Fibroblast of lung (primary cell): ENCODE data around the gene MAB21L3.

ENCODE experiments used
- EZH2 ChIP-seq: IDR thresholded peaks from 2 replicates; pipeline ENCODE4 v1.5.1; 2012; ENCODE audit warnings: low read length, control low read depth, mild to moderate bottlenecking; ENCODE audit errors: missing control alignments
- TF ChIP-seq, protein P1 (sequence below), 2 donors: IDR thresholded peaks in 1 of 2; conservative IDR thresholded peaks in 1 of 2; 1 replicate in 1 of 2; 2 replicates in 1 of 2; pipeline ENCODE4 v1.5.1; 2011 to 2012; ENCODE audit warnings: low read length in 2 of 2, control low read depth in 1 of 2, inconsistent platforms in 1 of 2, low read depth in 1 of 2, mild to moderate bottlenecking in 1 of 2

DNA sequence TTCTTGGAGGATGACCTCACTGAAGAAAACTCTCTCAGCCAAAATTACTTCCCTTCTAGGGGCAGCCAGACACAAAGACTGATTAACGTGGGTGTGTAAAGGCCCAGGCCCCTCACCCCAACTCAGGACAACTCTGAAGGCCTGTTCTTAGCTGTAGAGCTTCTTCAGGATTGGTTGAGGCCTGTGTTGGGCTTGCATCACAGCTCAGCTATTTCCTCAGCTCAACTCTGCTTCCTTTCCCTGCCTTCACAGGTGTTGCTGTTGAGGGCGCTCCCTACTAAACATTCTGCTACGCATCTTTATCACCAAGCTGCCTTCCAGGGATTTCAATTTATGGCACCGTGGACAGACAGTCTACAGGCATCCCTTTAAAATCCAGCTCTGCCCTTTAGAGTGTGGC lies 36.8 kb downstream of the MAB21L3 start:
- TF ChIP-seq, protein P1, sequence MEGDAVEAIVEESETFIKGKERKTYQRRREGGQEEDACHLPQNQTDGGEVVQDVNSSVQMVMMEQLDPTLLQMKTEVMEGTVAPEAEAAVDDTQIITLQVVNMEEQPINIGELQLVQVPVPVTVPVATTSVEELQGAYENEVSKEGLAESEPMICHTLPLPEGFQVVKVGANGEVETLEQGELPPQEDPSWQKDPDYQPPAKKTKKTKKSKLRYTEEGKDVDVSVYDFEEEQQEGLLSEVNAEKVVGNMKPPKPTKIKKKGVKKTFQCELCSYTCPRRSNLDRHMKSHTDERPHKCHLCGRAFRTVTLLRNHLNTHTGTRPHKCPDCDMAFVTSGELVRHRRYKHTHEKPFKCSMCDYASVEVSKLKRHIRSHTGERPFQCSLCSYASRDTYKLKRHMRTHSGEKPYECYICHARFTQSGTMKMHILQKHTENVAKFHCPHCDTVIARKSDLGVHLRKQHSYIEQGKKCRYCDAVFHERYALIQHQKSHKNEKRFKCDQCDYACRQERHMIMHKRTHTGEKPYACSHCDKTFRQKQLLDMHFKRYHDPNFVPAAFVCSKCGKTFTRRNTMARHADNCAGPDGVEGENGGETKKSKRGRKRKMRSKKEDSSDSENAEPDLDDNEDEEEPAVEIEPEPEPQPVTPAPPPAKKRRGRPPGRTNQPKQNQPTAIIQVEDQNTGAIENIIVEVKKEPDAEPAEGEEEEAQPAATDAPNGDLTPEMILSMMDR (conservative IDR thresholded peaks at IDR 0.05 in 1 of 2, IDR thresholded peaks at IDR 0.05 in 1 of 2; ENCODE audit: low read depth in 1 of 2, low read length in 2 of 2): no peak
- TF ChIP-seq EZH2: no peak
